ENCODE measurements around the gene APBA2. TPM values are rescaled to one million over a fixed set of nuclear protein-coding genes. Genes with fewer than 3 reads are reported as not detected.

APBA2 gene
- total RNA-seq, 1 donor from 2014 or later = 35.8 TPM

GRCh38 chr15:29123171-29123570 lies 237.4 kb downstream of the APBA2 start:
- Histone ChIP-seq H3K4me1 (peaks cover 24% of the 10 kb centered on the region), H3K4me3 (no peak overlapping the region), H3K36me3 (no peaks in the 10 kb centered on the region), H3F3A (ENCODE audit: low read depth) (peaks cover 4% of the 10 kb centered on the region), H3K27ac (no peak overlapping the region), H3K4me2 (peak overlapping the region; percentile 10), H3K79me2 (ENCODE audit: low read depth) (no peaks in the 10 kb centered on the region), H3K27me3 (no peaks in the 10 kb centered on the region), H2AFZ (replicated peaks) (no peak overlapping the region), H3K9me3 (ENCODE audit: low read depth) (no peaks in the 10 kb centered on the region), H3K9ac (no peak overlapping the region), H4K20me1 (ENCODE audit: low read depth) (no peaks in the 10 kb centered on the region)
- Mint-ChIP-seq H3K27ac (peak overlapping the region; percentile 78), H3K9me3 (no peaks in the 10 kb centered on the region), H3K4me3 (no peak overlapping the region), H3K27me3 (ENCODE audit: insufficient read depth, low read depth) (peaks cover 2% of the 10 kb centered on the region), H3K4me1 (peaks cover 30% of the 10 kb centered on the region), H3K36me3 (no peaks in the 10 kb centered on the region)
- no peak for DNase-seq (ENCODE audit: low spot score)
- TF ChIP-seq CTCF (IDR thresholded peaks at IDR 0.05) (no peak), EZH2 (IDR thresholded peaks at IDR 0.05) (no peak), EZH2phosphoT487 (IDR thresholded peaks at IDR 0.05) (no peak)

GRCh38 chr15:29123991-29124390 lies 238.2 kb downstream of the APBA2 start:
- no peak overlapping the region for H3K27ac ChIP-seq
- H4K20me1 ChIP-seq (ENCODE audit: low read depth) = no peaks in the 10 kb centered on the region

GRCh38 chr15:29124581-29125381 lies 239.0 kb downstream of the APBA2 start:
- Histone ChIP-seq H3K79me2 (ENCODE audit: low read depth) (no peaks in the 10 kb centered on the region), H3K9ac (no peak overlapping the region), H3K4me2 (no peak overlapping the region)

More at GRCh38 chr15:29123991-29124390, 238.2 kb downstream of the APBA2 start:
- Mint-ChIP-seq H3K4me3 (no peak overlapping the region), H3K27me3 (ENCODE audit: insufficient read depth, low read depth) (peaks cover 4% of the 10 kb centered on the region), H3K27ac (peak overlapping the region; percentile 73), H3K36me3 (no peaks in the 10 kb centered on the region), H3K9me3 (no peaks in the 10 kb centered on the region), H3K4me1 (peaks cover 34% of the 10 kb centered on the region)
- H3F3A ChIP-seq (ENCODE audit: low read depth) = peaks cover 4% of the 10 kb centered on the region
- DNase-seq (ENCODE audit: low spot score) = no peak
- H3K4me1 ChIP-seq = peaks cover 24% of the 10 kb centered on the region
- no peaks in the 10 kb centered on the region for H3K9me3 ChIP-seq (ENCODE audit: low read depth)
- no peaks in the 10 kb centered on the region for H3K27me3 ChIP-seq
- no peak overlapping the region for H3K9ac ChIP-seq
- no peak for TF ChIP-seq CTCF (IDR thresholded peaks at IDR 0.05)
- H3K4me2 ChIP-seq = peak overlapping the region; percentile 10
- no peaks in the 10 kb centered on the region for H3K36me3 ChIP-seq
- no peak overlapping the region for H2AFZ ChIP-seq (replicated peaks)
- H3K4me3 ChIP-seq = no peak overlapping the region
- no peaks in the 10 kb centered on the region for H3K79me2 ChIP-seq (ENCODE audit: low read depth)

More at GRCh38 chr15:29124581-29125381, 239.0 kb downstream of the APBA2 start:
- H3K4me3 Mint-ChIP-seq = no peak overlapping the region
- Histone ChIP-seq H3K36me3 (no peaks in the 10 kb centered on the region), H3K27ac (no peak overlapping the region), H2AFZ (replicated peaks) (no peak overlapping the region), H3K4me1 (peaks cover 26% of the 10 kb centered on the region), H4K20me1 (ENCODE audit: low read depth) (no peaks in the 10 kb centered on the region), H3K4me3 (no peak overlapping the region), H3K27me3 (no peaks in the 10 kb centered on the region), H3F3A (ENCODE audit: low read depth) (peaks cover 4% of the 10 kb centered on the region), H3K9me3 (ENCODE audit: low read depth) (no peaks in the 10 kb centered on the region)
- TF ChIP-seq CTCF (IDR thresholded peaks at IDR 0.05) (peak; percentile 33), EZH2 (IDR thresholded peaks at IDR 0.05) (no peak), EZH2phosphoT487 (IDR thresholded peaks at IDR 0.05) (no peak)
- H3K27ac Mint-ChIP-seq = peak overlapping the region; percentile 73
- peaks cover 39% of the 10 kb centered on the region for H3K4me1 Mint-ChIP-seq
- H3K9me3 Mint-ChIP-seq = no peaks in the 10 kb centered on the region
- H3K27me3 Mint-ChIP-seq (ENCODE audit: insufficient read depth, low read depth) = peaks cover 6% of the 10 kb centered on the region
- no peaks in the 10 kb centered on the region for H3K36me3 Mint-ChIP-seq
- DNase-seq (ENCODE audit: low spot score) = peak; percentile 42
